Muscle layer of duodenum (tissue), 2 donors: ENCODE data around the gene CRIP1.

Experiments used
- H3K27ac ChIP-seq: one replicate; pipeline ENCODE4 v1.7.0; 2013; ENCODE audit warnings: mild to moderate bottlenecking, low read length
- H3K27me3 ChIP-seq: one replicate; pipeline ENCODE4 v1.7.0; 2013; ENCODE audit warnings: low read depth, mild to moderate bottlenecking, control low read depth, low read length
- H3K36me3 ChIP-seq, 2 donors: one replicate each; pipeline ENCODE4 v1.7.0; 2013; ENCODE audit warnings: low read length in 2 of 2, control low read depth in 1 of 2, mild to moderate bottlenecking in 1 of 2; ENCODE audit not compliant: insufficient read depth in 2 of 2, control insufficient read depth in 1 of 2
- H3K4me1 ChIP-seq, 2 donors: one replicate each; pipeline ENCODE4 v1.7.0; 2013; ENCODE audit warnings: low read length in 2 of 2, mild to moderate bottlenecking in 2 of 2, control low read depth in 1 of 2, moderate library complexity in 1 of 2; ENCODE audit not compliant: insufficient read depth in 2 of 2, control insufficient read depth in 1 of 2
- H3K4me3 ChIP-seq, 2 donors: one replicate each; pipeline ENCODE4 v1.7.0; 2013; ENCODE audit warnings: low read length in 2 of 2, low read depth in 1 of 2, mild to moderate bottlenecking in 1 of 2
- H3K9me3 ChIP-seq, 2 donors: one replicate each; pipeline ENCODE4 v1.7.0; 2013; ENCODE audit warnings: low read length in 2 of 2, control low read depth in 1 of 2, mild to moderate bottlenecking in 1 of 2; ENCODE audit not compliant: control insufficient read depth in 1 of 2
- donor health status: healthy.

Gene CRIP1

DNA sequence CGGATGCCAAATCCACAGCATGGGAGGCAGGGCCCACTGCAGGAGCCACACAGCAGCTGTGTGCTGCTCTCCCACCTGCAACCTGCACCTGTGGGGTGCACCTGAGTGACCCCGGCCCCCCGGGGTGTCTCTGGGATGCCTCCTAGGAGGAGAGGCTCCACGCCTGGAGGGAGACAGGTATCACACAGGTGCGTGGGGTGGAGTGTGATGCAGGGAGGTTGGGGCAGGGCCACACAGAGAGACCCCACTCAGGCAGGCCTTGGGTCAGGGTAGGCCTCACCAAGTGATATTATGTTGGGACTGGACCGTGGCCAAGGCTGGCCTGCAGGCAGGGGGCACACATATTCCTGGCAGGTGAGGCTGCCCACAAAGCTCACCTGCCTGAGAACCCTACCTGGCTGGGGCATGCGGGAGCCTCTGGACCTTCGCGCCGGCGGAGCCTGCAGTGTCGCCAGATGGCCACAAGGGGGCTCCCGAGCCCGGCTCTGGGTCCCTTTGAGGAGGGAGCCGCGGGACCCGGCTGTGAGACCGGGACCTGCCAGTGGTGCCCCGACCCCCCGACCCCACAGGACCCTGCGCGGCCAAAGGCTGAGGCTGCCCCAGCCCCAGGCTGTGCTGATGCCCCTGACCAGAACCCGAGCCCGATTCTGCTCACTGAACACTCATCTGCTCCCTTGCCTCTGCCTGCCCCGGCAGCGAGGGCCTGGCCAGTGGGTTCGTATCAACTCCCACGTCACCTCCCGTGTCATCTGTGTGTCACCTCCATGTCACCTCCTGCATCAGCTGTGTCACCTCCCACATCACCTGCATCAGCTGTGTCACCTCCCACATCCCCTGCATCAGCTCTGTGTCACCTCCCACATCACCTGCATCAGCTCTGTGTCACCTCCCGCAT is 51.1 kb downstream of the CRIP1 start:
- Histone ChIP-seq H3K4me1 (no peaks in the 10 kb centered on the region), H3K27ac (no peak overlapping the region), H3K36me3 (no peaks in the 10 kb centered on the region), H3K9me3 (peaks cover 0 to 4% of the 10 kb centered on the region in 2 donors), H3K4me3 (no peak overlapping the region), H3K27me3 (no peaks in the 10 kb centered on the region)
